Activated gamma-delta T cell (primary cell): ENCODE data around the gene ARHGAP9.

Source experiments
- DNase-seq: peaks from one replicate; lab custom pipeline; 2025; lab: John Stamatoyannopoulos, UW

Gene ARHGAP9

GRCh38 chr12:57491393-57492280, 12.0 kb upstream of the ARHGAP9 start:
- no peak for DNase-seq

GRCh38 chr12:57490126-57490525, 10.5 kb upstream of the ARHGAP9 start:
- DNase-seq = no peak

DNA sequence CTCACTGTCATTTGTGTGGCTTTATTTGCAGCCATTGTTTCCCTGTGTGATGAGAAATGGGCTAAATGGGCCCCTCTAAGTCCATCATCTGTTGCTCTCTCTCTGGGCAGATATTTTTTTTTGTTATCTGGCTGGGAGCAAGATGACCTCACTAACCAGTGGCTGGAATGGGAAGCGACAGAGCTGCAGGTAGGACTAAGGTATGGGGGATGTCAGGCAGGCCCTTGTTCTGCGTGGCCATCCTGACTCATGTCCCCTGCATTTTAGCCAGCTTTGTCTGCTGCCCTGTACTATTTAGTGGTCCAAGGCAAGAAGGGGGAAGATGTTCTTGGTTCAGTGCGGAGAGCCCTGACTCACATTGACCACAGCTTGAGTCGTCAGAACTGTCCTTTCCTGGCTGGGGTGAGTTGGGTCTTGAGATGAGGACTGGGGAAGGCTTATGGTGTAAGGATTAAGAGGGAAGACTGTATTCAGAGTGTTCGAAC, 9.5 kb upstream of the ARHGAP9 start:
- DNase-seq = no peak

GRCh38 chr12:57488402-57489156, 8.9 kb upstream of the ARHGAP9 start:
- no peak for DNase-seq

- peak; percentile 69 for DNase-seq
These were observed 8.1 kb upstream of the ARHGAP9 start, which contains the start of gene MARS1 for GRCh38 chr12:57487597-57488401. MARS1 (plus strand) TSS chr12:57488068; CDS start chr12:57488091, 23 bp downstream.

- no peak for DNase-seq
These were observed 7.5 kb upstream of the ARHGAP9 start for GRCh38 chr12:57487055-57487596.

DNA sequence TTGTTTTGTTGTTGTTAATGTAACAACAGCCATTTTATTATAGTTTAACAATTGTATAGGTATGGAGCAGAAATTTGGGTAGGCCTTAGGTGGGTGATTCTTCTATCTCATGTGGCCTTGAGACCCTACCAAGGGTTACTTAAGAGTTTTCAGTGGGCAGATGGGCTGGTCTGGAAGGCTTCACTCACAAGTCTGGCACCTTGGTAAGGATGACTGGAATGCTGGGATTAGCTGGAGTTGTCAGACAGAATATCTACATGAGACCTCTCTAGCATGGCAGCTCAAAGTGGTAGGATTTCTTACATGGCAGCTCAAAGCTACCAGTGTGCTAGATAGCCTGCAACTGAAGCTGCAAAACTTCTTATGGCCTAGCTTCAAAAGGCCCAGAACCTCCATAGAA, 6.0 kb upstream of the ARHGAP9 start:
- no peak for DNase-seq

- DNase-seq = no peak
These were observed 3.8 kb upstream of the ARHGAP9 start for GRCh38 chr12:57483466-57483865.

DNA sequence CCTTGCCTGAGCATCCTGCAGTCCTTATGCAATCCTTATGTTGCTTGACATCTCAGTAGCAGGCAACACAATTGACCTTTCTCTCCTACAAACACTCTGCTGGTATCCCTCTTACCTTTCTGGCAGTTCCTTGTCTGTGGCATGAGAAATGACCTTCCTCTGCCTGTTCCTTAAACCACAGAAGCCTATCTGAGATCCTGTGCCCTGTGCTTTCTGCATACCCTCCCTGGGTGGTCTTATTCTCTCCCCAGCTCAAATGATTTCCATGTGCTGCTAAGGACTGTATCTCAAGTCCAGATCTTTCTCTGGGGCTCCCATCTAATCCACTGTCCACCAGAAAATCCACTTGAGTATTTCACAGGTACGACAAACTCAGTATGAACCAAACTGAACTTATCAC, 2.0 kb upstream of the ARHGAP9 start:
- DNase-seq = no peak

GRCh38 chr12:57479043-57479375, 657 bp downstream of the ARHGAP9 start:
- no peak for DNase-seq

DNA sequence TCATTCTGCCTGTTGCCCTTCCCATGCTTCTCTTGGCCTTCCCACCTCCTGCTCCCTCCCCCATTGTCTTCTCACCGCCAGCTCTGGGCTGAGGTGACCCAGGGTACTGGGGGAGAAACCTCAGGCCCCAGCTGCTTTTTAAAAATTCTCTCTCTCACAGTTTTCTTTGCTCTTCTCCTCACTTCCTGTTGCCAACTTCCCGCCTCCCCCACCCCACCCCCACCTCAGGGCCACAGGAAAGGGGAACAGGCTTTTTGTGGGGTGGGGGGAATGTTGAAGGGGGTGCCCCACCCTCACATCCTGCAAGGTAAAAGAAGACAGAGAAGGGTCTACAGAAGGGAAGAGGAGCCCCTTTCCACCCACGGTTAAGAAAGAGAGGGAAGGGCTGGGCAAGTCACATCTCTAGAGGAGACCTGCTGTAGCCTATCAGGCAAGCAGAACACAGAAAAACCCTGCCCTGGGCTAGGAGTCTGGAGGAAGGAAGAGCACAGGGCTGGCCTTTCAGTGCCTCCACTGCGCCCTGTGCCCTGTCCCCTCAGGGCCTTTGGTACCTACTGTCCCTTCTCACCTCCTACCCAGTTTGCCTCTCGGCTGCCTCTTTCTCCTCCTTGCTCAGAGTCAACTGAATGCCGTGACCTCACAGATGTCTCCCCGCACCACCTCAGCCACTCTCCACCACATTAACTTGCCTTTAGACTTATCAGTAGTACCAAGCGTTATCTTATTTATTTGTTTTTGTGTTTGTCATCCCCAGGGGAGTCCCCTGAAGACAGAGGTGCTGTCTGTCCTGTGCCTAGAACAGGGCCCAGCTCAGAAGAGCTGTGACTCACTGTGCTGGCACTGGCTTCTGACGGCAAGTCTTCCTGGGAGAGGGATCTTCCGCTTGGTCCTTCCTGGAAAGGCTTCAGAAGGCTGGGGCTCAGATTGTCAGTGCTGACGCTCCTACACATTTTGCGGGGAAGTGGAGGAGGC, 1.7 kb downstream of the ARHGAP9 start:
- no peak for DNase-seq

DNA sequence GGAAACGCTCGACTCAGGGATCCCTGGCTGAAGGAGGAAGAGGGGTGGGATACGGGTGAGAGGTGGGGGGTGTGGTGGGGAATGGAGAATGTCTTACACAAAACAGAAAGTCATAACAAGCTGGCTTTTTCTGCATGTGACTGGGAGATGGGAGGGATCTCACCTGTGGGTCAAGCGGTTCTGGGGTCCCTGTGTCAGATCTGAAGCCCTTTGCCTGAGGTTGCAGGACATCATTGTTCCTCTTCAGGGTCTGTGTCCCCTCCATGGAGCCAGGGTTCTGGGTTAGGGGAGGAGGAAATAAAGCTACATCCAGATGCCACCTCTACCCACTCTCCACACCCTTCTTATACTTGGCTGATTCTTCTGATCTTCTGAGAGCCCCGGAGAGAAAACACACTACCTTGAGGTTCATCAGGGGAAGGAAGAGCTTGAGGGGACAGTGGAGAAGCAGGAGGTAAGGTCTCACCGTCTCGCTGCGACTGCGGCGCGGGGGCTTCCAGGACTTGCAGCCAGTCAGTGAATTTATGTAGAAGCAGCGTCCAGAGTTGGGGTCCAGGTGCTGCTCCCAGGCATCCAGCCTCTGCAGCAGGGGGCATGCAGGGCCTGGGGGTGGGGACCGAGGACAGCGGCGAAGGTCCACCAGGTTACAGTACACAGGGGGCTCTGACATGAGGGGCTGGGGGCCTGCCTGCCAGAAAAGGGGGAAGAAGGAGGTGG, 2.5 kb downstream of the ARHGAP9 start:
- DNase-seq = no peak

- DNase-seq = peak; percentile 43
These were observed 3.3 kb downstream of the ARHGAP9 start for GRCh38 chr12:57476162-57476992.

GRCh38 chr12:57475271-57476161, 4.2 kb downstream of the ARHGAP9 start:
- DNase-seq = no peak

DNA sequence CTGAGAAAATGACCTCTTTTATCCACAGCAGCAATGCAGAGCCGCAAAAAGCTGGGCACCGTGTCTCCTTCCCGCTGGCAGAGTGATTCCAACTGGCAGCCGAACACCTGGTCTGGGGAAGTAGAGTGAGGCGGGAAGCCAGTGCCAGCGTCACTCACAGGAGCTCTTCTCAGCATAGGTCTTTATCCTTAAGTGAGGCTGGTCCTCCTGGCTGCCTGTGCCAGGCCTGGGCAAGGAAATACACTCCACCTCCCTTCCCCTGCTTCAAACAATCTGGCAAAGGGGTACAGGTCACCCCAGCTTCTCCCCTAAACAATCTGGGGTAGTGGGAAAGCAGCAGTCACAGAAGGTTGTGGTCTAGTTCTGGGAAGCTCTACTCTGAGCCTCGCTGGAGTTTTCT, 4.8 kb downstream of the ARHGAP9 start:
- no peak for DNase-seq

DNA sequence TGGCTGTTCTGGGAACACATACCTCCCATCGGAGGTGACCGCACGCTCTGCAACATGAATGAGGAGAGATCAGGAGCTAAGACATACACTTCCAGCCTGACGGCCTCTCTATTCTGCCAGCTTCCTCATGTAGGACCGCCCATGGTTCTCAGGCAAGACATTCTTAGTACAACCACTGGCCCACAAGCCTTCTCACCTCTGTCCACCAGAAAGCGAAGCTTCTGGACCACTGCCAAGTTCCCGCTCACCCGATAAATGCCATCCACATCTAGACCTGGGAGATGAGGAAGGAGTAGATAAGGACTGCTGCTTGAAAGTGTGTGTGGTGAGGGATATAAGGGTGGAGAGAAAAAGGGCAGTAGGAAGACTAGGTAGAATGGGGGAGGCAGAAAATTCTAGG, 5.2 kb downstream of the ARHGAP9 start:
- no peak for DNase-seq

DNA sequence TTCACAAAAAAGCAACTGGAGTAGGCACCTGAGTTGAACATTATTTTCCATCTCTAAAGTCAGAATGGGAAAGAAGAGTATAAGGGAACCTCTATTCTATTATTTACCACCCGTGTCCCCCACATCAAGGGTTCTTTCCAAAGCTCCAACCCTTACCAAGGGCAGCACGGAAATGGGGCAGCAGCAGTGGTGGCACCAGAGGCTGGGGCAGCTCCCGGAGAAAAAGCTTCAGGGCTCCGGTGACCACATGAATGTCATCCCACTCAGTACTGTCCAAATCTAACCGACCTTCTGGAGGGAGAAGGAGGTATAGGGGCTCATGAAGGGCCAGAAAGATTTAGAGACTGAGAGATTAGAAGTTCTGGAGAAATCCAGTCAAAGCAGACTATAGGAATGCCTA, 5.8 kb downstream of the ARHGAP9 start:
- no peak for DNase-seq

GRCh38 chr12:57473392-57473791, 6.3 kb downstream of the ARHGAP9 start:
- no peak for DNase-seq
